Adipose tissue (tissue), 3 donors: ENCODE measurements around the gene ESAM. TPM values are rescaled to one million over a fixed set of nuclear protein-coding genes. Genes with fewer than 3 reads are reported as not detected.

ENCODE experiments used
- H3K27ac ChIP-seq: one replicate; pipeline ENCODE4 v1.5.1; 2013; ENCODE audit warnings: low read depth, low read length
- WGBS, 3 donors: extraction: QIAGEN DNeasy Blood & Tissue Kit; methylation state at CpG; one replicate each; pipeline ENCODE4 v1.1.7; 2013; 5-methylcytosine and 5-hydroxymethylcytosine counted together
- polyA plus RNA-seq, 3 donors: library from polyadenylated mRNA; stranded (reverse); fragments of 200-250 nt; gene quantifications; one replicate each; pipeline ENCODE4 v1.2.3, GENCODE V29; 2013
- donor health status: healthy with polysubstance abuse.
- donor health status: Bipolar disorder and iron deficiency.
- donor health status: healthy.

The ESAM gene
- polyA plus RNA-seq, 3 donors = 17.6 to 116 (median 53.3) TPM

DNA sequence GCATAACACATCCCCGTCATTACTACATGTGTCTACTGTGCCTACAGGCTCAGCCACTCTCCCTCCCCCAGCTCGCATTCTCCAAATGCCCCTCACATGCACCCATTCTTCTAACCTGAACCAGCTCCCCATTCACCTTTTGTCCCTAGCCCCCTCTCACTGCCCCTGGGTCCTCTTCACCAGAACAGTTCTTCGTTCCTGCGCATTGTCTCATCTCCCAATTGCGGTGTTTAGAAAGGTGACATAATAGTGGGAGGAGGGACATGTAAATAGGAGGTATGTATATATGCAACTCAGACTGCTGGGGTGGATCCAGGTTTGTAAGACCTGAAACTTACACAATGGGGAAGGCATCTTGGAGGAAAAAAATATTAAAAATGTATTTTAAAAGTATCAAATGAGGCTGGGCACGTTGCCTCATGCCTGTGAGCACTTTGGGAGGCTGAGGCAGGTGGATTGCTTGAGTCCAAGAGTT is 5.3 kb downstream of the ESAM start:
- H3K27ac ChIP-seq = no peak overlapping the region
- 39 to 64% (median 62%) methylated on average over 6 of the region's 6 CpGs for WGBS, 3 donors

- WGBS, 3 donors = 34 to 60% (median 59%) methylated on average over 9 of the region's 9 CpGs
- no peak overlapping the region for H3K27ac ChIP-seq
Observed at GRCh38 chr11:124756033-124756752, 5.9 kb downstream of the ESAM start.

GRCh38 chr11:124754710-124755109 is 7.4 kb downstream of the ESAM start:
- WGBS, 3 donors = 70 to 75% (median 70%) methylated on average over 6 of the region's 6 CpGs
- no peak overlapping the region for H3K27ac ChIP-seq

- WGBS, 3 donors = 75 to 77% (median 76%) methylated on average over 4 of the region's 4 CpGs
- H3K27ac ChIP-seq = no peak overlapping the region
Observed at GRCh38 chr11:124754309-124754708, 7.8 kb downstream of the ESAM start.

- 88 to 92% (median 88%) methylated on average over 7 of the region's 7 CpGs for WGBS, 3 donors
- no peak overlapping the region for H3K27ac ChIP-seq
Observed at GRCh38 chr11:124753624-124754023, 8.5 kb downstream of the ESAM start.

DNA sequence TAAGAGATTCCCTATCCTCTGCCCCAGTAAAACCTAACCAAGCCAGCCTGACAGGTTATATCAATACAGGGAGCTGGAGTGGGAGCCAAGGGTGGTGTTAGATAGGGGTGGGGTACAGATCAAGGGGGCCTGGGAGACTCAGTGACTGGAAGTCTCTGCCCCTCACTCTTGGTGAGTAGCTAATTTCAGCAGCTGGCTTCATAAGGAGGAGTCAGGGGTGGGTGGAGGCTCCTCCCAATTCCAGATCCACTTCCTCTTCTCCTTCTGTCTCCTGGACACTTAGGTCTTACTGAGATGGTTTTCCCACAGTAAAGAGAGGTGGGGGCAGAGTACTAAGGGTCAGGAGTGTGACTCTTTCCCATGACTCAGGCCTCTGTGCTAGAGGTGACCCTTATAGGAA is 8.9 kb downstream of the ESAM start:
- H3K27ac ChIP-seq = no peak overlapping the region

DNA sequence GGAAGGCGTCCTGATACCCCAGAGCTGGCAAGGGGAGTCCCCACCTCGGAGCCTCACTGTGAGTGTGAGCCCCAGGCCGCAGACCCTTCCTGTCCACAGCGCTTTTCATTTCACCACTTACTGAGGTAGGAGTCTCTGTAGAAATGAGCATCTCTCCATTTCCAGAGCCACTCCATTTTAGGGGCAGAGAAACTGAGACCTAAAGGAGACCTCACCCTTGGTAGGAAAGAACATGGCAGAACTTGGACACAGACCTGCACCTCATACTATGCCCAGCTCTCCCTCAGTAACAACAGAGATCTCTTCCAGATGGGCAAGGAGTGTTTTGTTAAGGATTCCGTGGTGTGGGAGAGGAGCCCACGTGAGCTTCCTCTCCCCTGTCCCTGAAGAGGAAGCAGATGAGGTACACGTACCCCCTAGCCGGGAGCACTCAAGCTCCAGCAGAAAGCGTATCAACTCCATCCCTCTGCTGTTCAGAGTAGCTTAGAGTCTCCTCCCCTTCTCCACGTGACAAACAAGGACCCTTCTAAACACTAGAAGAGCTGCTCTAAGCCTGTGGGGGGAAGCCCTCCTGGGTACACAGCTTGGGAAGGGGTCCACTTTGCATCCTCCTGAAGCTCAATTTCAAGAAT is 9.5 kb downstream of the ESAM start:
- 37 to 71% (median 42%) methylated on average over 10 of the region's 10 CpGs for WGBS, 3 donors
- no peak overlapping the region for H3K27ac ChIP-seq

DNA sequence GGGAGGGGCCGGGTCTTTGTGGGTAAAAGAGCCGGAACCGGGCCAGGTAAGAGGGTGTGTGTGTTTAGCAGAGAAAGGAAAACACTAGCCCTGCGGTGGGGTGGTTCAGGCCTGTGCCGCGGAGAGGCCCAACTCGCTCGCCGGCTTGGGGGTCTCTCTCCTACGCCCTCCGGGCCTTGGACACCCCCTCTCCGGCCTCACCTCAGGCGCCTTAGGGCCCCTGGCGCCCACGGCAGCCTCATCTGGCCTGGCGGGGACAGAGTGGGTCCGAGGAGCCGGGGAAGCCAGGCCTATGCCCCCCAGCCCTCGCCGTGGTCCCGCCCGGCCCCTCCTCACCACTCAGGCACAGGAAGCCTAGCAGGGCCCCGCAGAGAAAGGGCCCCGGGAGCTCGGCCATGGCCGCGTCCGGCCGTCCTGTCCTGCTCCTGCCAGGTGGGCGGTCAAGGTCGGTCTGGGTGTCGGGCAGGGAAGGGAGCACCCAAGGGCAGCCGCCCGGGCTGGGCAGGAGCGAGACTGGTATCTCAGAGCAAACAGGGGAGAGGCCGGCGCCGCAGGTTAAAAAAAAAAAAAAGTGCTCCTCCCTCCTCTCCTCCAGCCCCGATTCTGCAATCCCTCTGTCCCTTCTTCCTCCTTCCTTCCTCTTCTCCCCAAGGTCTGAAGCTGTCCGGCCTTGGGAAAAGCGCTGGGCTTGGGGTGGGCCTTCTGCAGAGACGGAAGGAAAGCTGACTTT is 10.2 kb downstream of the ESAM start, which contains the start of gene VSIG2:
Gene VSIG2 (minus strand): TSS at position 515 of the 730 bp plus-strand sequence. CDS start 118 bp downstream, at position 397.
- WGBS, 3 donors = 35 to 55% (median 35%) methylated on average over 37 to 42 of the region's 42 CpGs
- H3K27ac ChIP-seq = no peak within 1 kb of the TSS

GRCh38 chr11:124751391-124751740 is 10.7 kb downstream of the ESAM start:
- WGBS, 3 donors = 51 to 79% (median 58%) methylated on average over 11 of the region's 11 CpGs
- H3K27ac ChIP-seq = no peak overlapping the region

GRCh38 chr11:124749912-124750311 is 12.2 kb downstream of the ESAM start:
- H3K27ac ChIP-seq = no peak overlapping the region
- WGBS, 3 donors = 70 to 76% (median 72%) methylated on average over 1 of the region's 1 CpG

- no peak overlapping the region for H3K27ac ChIP-seq
- WGBS, 3 donors = 38 to 50% (median 42%) methylated on average over 12 of the region's 12 CpGs
Observed at GRCh38 chr11:124748481-124749343, 13.4 kb downstream of the ESAM start.

DNA sequence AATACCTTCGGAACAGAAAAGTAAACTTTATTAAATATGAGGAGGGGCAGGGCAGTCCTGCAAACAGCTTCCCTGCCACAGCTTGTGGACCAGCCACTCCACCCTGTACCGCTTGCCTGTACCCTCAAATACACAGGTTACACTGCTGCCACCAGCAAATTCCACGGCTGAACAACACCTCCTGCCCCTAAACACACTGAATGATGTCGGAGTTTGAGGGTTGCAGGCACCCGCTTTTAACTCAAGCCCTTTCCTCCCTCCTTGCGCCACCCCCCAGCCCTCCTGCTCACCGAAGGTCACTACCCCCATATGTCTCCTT is 14.0 kb downstream of the ESAM start:
- no peak overlapping the region for H3K27ac ChIP-seq
- WGBS, 3 donors = 58 to 63% (median 61%) methylated on average over 7 of the region's 7 CpGs

GRCh38 chr11:124747406-124748099 is 14.5 kb downstream of the ESAM start:
- WGBS, 3 donors = 57 to 71% (median 71%) methylated on average over 14 of the region's 14 CpGs
- H3K27ac ChIP-seq = no peak overlapping the region

GRCh38 chr11:124746621-124747243 is 15.4 kb downstream of the ESAM start:
- 4 to 9% (median 7%) methylated on average over 37 of the region's 37 CpGs for WGBS, 3 donors
- H3K27ac ChIP-seq = no peak overlapping the region

GRCh38 chr11:124745835-124746620 is 16.1 kb downstream of the ESAM start:
- H3K27ac ChIP-seq = no peak overlapping the region
- WGBS, 3 donors = 8 to 24% (median 20%) methylated on average over 40 to 41 of the region's 41 CpGs

DNA sequence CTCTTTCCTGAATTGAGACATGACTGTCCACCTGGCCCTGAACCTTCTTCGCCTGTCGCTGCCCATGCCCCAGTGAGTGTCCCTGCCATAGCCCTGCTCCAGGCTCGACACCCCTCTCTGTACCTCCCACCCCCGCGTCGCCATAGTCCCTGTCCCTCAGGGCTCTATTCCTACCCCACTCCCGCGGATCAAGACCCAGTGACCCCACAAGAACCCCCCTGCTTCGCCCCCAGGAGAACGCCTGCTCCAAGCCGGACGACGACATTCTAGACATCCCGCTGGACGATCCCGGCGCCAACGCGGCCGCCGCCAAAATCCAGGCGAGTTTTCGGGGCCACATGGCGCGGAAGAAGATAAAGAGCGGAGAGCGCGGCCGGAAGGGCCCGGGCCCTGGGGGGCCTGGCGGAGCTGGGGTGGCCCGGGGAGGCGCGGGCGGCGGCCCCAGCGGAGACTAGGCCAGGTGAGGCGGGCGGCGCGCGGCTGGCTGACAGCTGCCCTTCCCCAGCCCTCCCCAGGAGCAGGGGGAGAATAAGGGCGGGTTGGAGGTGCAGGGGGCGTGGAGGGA is 16.7 kb downstream of the ESAM start:
- WGBS, 3 donors = 20 to 71% (median 66%) methylated on average over 44 of the region's 44 CpGs
- no peak overlapping the region for H3K27ac ChIP-seq

- WGBS, 3 donors = 64 to 97% (median 92%) methylated on average over 6 of the region's 6 CpGs
- H3K27ac ChIP-seq = no peak overlapping the region
Observed at GRCh38 chr11:124743050-124743449, 19.0 kb downstream of the ESAM start.
